Activated CD8-positive, alpha-beta memory T cell treated with anti-CD3 and anti-CD28 coated beads, Interleukin-2, amount 50 U/mL, for 1 hour (primary cell): ENCODE measurements around the gene KIF6.
A peak's percentile ranks its signal among the peaks of the same experiment; 100 is the strongest.
"Not testable (repeated sequence)": the region's sequence is repeated elsewhere in the genome, so short reads cannot be mapped to it uniquely, and the experiment has no call there.

ENCODE experiments used
- DNase-seq: peaks from one replicate; pipeline ENCODE4 v3.0.0-alpha.2; 2020; ENCODE audit errors: extremely low read depth

KIF6 gene

DNA sequence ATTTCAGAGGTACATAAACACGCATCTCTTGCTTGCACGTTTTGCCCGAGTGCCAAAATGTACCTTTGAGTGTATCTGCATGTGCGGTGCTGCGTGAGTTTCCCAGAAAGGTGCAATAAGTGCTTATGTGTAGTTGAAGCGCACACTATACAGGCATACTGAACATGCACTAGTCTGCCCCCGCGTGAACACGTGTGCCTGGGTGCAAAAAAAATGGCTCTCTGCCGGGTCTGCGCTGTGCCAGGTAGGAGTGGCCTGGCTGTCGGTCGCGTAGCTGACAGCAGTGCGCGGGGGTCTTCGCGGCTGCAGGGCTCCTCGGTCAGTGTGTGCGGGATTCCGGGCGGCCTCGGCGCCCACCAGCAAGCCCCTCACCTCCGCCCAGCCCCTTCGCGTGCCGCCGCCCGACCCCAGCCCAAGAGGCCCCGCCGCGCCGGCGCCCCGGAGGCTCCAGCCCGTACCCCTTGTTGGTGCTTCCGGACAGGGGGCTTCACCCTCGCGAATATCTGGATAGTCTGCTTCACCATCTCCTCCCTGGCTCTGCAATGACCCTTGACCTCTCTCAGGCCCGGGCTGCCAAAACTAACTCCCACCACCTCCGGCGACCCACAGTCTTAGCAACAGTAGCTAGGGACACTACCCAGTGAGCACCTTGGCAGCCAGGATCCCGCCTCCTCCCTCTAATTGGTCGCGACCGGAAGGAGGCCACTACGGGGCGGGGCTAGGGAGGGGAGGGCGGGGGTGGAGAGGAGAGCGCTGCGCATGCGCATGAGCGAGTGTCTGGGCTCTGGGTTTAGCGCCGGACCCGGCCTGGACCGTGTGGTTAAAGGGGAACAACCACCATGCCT, at the start of gene KIF6:
KIF6 (minus strand) TSS at position 622 of the 845 bp plus-strand sequence; CDS start at position 524, 98 bp downstream.
- DNase-seq: peak; percentile 53

DNA sequence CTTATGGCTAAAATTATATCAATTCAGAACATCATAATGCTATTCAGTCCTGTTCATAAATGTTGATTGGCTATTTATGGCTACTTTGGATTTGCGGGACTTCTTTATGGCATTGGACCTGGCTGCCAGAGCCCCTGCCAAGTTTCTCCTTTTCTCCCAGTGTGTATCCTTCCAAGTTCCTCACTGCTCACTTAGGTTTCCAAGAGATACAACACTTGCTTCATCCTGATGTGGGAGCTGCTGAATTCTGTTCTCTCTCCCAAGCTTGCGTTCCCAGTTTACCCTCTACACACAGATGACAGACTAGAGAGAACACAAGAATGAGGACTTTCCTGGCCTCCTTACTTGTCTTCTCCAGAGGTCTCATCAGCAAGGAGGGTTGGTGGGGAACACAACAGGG, 48.6 kb upstream of the KIF6 start:
- DNase-seq: no peak

DNA sequence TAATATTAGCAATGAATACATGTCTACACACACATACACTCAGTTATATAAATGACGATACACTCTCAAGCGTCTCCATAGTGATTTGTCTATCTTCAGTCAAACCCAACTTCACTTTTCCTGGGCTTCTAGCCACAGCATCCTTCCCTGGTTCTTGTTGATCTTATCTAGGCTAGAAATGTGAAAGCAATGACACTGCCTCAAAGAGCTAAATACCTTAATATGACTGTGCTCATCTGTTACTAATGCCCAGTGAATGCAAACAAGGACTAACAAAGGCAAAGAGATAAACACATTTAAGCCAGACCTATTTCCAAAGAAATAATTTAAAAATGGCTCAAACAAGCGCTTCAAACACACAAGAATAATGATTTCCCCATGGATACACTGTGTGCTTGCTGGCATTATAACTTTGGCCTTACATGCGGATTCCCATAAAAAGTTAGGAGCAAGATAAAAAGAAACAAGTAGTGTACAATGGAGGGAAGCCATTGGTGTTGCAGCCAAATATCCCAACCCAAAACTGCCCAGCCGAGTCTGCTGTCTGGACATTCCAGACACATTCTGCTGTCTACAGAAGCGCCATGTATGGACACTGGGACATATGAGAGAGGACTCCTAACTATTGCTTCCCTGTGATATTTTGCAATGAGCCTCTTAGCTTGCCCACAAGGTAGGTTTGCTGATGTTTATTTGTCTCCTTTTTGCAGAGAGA, 47.5 kb upstream of the KIF6 start:
- DNase-seq: no peak

DNA sequence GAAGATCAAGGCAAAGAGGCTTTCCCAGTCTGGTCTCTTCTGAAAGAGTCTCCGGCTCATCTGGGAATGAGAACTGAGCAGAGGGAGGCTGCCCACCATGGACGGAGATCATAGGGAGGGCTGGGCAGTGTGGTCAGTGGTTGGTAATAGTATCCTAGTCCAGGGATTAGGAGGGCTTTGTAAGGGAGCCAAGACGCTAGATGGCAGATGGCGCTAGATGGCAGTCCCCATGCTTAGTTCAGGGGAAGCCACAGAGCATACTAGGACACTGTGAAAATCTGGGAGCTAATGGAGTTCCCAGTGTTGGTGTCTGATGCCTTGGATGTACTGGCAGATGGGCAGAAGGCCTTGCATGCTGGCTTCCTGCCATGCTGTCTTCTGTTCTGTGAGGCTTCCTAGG, 45.2 kb upstream of the KIF6 start:
- no peak for DNase-seq

DNA sequence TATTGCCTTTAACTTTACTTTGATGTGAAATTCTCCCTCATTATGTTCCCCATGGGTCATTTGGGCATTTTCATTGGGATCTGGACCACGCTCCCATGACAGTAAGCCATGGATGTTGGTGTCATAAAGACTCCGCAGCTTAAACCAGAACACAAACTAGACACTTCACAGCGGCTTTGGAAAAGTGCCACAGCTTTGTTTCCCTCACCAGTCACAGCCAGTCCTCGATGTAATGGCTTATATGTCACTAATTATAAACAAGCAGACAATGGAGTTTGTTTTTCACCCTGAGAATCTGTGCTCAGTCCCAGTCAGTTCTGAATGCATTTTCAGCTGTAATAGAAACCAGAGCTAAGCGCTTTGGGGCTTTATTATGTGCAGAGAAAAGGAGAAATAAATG, 43.8 kb upstream of the KIF6 start:
- no peak for DNase-seq

- no peak for DNase-seq
These were observed 40.4 kb upstream of the KIF6 start for GRCh38 chr6:39765508-39766065.

DNA sequence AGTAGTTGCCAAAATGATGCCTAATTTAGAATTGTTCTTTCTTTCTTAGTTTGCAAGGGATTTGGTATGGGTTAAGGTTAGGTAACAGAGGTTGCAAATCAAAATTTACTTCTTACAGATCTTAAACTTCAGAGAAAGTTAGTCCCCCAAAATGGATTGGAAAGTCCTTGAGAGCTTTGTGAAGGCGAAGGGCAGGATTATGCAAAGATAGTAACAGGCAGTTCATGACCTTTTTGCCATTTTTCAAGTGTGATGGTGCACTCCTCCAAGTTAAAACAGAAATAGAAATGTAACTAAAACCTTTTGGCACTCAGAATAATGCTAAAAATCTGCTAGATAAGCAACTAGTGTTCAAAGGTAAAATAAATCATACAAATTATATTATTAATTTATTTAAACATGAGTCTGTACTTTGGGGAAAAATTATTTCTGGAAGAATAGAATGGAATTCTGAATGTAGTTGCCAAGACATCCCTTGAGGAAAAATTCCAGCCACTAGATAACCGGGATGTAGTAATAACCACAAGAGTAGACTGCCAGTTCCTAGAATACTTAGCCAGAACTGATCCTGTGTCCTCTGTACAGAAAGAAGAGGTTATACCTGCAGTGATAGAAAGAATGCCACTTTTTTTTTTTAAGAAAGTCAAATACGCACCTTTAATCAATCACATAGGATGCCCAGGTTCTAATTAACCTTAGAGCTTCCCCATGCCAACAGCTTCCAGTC, 35.2 kb upstream of the KIF6 start:
- no peak for DNase-seq

DNA sequence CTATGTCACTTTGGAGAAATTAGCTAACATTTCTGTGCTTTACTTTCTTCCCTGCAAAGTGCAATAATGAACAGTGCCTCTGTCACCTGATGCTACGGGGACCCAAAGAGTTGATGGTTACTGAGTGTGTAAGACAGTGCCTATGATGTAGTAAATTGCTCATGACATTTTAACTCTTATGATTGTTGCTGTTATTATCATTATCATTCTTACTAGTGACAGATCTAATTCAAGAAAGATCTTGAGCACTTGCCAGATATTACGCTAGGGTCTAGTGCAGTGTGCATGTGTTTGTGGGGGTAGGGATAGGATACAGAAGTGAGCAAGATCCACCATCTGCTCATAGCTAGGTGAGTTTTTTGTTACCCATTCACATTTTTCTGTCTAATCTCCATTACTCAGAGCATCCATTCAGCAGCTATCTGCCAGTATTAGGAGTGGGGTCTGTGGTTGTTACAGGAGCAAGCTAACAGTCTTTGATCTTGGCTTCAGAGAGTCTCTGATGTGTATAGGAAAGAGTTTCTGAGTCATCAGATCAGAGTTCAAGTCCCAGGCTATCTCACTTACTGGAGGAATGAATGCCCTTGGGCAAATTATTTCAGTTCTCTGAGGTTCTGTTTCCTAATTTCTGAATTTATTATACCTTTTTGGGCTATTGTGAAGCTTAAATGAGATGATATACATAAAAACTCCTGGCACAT, 33.8 kb upstream of the KIF6 start:
- no peak for DNase-seq

GRCh38 chr6:39756582-39756981, 31.4 kb upstream of the KIF6 start:
- no peak for DNase-seq

GRCh38 chr6:39755231-39755630, 30.0 kb upstream of the KIF6 start:
- DNase-seq: no peak

GRCh38 chr6:39754514-39755115, 29.4 kb upstream of the KIF6 start:
- DNase-seq: no peak

GRCh38 chr6:39753725-39754045, 28.5 kb upstream of the KIF6 start:
- DNase-seq: no peak

GRCh38 chr6:39752835-39753724, 27.9 kb upstream of the KIF6 start:
- DNase-seq: no peak

DNA sequence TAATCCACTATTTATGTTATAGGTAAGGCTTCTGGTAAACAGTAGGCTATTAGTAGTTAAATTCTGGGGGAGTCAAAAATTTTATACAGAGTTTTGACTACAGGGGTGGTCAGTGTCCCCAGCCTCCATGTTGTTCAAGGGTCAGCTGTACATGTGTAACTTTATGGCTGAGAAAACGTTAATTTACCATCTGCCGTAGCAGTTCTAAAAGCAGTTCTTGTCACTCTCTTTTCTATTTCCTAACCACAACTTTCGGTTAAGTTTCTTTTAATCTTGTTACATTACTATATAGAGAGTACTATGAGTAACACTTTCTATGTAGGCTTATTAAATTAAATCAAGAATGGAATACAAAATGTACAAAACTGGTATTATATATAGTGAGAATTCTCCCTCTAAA, 21.6 kb upstream of the KIF6 start:
- no peak for DNase-seq

DNA sequence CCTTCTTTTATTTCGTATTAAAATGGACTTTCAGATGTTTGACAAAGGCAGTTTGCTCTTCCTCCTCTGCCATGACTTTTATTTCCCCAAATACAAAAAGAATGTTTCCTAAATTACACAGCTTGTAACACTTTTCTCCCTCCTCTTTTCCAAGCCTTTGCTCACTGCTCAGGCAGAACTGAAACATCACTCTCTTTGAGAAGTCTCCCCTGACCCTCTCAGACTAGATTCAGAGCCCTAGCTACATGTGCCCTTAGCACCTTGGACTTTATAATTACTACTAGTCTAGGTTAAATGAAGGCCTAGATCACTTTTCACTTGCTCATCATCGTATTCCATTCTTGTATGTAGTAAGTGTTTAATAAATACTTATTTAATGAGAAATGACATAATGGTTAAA, 8.5 kb upstream of the KIF6 start:
- DNase-seq: no peak

DNA sequence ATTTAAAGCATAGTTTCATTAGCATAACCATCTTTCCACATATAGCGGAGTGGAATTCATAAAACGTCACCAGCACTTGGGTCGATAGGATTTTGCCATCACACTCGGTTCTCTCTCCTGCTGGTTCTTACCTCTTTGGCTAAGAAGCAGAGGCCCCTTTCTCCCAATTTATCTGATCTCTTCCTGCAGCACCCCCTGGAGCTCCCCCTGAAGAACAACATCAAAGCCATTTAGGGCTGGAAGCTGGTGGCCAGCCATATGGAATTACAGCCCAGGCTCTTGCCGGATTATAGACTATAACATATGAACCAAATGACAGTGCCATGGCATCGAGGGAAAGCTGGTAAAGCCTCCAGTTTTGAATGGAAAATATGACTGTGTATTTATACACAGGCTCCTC, 6.4 kb upstream of the KIF6 start:
- no peak for DNase-seq

DNA sequence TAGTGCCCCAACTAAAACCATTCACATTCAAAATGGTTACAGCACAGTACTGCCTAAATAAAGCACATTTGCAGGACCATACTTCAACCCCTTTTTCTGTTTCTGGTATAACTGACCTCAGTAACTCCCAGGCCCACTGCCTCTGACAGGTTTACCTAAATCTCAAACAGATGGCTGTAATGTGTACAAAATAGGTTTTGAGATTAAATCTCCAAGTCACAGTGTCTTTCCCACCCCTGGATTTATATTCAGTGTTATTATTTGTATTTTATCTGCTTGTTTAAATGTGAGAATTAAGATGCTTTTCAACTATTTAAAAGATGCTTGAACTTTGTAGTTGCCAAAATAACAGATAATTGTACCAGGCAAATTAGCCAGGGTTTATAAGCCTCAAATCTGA, 4.7 kb upstream of the KIF6 start:
- DNase-seq: no peak

GRCh38 chr6:39725632-39725997, 407 bp upstream of the KIF6 start:
- no peak for DNase-seq

DNA sequence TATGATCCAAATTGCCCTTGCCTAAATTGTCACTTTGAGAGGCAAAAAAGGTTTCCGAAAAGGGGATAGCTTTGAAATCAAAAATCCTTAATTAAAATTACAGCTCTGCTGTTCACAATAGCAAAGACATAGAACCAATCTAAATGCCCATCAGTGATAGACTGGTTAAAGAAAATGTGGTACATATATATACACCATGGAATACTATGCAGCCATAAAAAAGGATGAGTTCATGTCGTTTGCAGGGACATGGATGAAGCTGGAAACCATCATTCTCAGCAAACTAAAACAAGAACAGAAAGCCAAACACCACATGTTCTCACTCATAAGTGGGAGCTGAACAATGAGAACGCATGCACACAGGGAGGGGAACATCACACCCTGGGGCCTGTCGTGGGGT, 1.9 kb downstream of the KIF6 start:
- not testable (repeated sequence) for DNase-seq

- no peak for DNase-seq
These were observed 10.4 kb downstream of the KIF6 start for GRCh38 chr6:39714802-39715201.
